Dermis lymphatic vessel endothelial cell (primary cell): ENCODE measurements around the gene WIPI1. TPM values are rescaled to one million over a fixed set of nuclear protein-coding genes. Genes with fewer than 3 reads are reported as not detected.

Source experiments
- total RNA-seq: library from RNA; depleted of rRNA; stranded (reverse); fragments of >200 nt; gene quantifications from 2 replicates; pipeline ENCODE4 v1.2.1, GENCODE V29; 2014

WIPI1 gene, protein sequence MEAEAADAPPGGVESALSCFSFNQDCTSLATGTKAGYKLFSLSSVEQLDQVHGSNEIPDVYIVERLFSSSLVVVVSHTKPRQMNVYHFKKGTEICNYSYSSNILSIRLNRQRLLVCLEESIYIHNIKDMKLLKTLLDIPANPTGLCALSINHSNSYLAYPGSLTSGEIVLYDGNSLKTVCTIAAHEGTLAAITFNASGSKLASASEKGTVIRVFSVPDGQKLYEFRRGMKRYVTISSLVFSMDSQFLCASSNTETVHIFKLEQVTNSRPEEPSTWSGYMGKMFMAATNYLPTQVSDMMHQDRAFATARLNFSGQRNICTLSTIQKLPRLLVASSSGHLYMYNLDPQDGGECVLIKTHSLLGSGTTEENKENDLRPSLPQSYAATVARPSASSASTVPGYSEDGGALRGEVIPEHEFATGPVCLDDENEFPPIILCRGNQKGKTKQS
- total RNA-seq = 50.5 and 97.1 TPM in 2 replicates

DNA sequence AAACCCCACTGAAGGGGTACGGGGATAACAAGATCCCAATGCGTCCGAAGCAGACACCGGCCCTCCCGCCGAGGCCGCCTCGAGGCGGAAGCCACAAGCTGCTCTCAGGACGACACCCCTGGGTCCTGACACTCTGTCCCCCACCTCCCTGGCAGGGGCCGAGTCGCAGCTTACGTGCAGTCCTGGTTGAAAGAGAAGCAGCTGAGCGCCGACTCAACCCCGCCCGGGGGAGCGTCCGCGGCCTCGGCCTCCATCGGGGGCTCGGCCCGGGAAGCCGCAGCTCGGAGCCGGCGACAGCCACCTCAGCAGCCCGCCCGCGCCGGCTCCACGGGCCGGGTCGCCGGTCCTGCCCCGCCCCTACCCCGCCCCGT is at the start of gene WIPI1:
Gene WIPI1, minus strand, starts transcription at position 329 of the 371 bp plus-strand sequence. Its CDS starts 75 bp downstream, at position 254.

Other genes starting within 250 kb of the WIPI1 start
- 28.0 and 29.6 TPM in 2 replicates for gene AMZ2, start 209.5 kb downstream of the WIPI1 start, total RNA-seq
- 0.43 and 0.54 TPM in 2 replicates for gene SLC16A6, start 166.4 kb downstream of the WIPI1 start, total RNA-seq
- 1.9 and 2.1 TPM in 2 replicates for gene ARSG, start 166.0 kb downstream of the WIPI1 start, total RNA-seq
- 470 and 525 TPM in 2 replicates for gene PRKAR1A, start 54.9 kb upstream of the WIPI1 start, total RNA-seq
- not detected in 2 replicates for gene FAM20A, start 143.9 kb upstream of the WIPI1 start, total RNA-seq